Keratinocyte (primary cell): ENCODE measurements around the gene GSG1.

Source experiments
- EZH2 ChIP-seq: IDR thresholded peaks from one replicate; pipeline ENCODE4 v1.6.1; 2012; ENCODE audit warnings: inconsistent platforms, mild to moderate bottlenecking, low read length, moderate library complexity
- TF ChIP-seq, protein P1 (sequence below), 3 experiments: IDR thresholded peaks in 1 of 3; conservative IDR thresholded peaks in 1 of 3; optimal IDR thresholded peaks in 1 of 3; 2 replicates in 2 of 3; 3 replicates in 1 of 3; pipeline versions ENCODE3 to v1.5.1; 2011; ENCODE audit warnings: low read length in 3 of 3, mild to moderate bottlenecking in 3 of 3, moderate library complexity in 2 of 3, control low read depth in 1 of 3, inconsistent platforms in 1 of 3; ENCODE audit not compliant: insufficient read depth in 2 of 3; ENCODE audit errors: extremely low read depth in 1 of 3

DNA sequence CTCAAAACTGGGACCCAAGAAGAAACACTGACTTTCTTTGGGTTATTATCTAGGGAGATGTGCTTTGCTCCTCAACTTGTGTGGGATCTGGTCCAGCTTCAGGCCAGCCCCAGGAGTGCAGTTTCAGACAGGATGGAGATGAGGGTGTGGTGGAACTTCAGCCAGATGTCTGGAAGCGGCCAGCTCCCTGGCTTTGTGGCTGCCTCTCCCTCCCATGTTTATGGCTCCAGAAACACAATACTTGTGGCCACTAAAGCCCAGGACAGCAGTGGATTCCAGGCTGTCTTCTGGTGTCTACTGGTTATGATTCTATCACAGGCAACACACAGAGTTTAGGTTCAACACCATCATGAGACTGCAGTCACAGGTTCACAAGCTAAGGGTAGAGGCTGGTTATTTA, 48.8 kb upstream of the GSG1 start:
- TF ChIP-seq EZH2, result no peak
- TF ChIP-seq, protein P1, sequence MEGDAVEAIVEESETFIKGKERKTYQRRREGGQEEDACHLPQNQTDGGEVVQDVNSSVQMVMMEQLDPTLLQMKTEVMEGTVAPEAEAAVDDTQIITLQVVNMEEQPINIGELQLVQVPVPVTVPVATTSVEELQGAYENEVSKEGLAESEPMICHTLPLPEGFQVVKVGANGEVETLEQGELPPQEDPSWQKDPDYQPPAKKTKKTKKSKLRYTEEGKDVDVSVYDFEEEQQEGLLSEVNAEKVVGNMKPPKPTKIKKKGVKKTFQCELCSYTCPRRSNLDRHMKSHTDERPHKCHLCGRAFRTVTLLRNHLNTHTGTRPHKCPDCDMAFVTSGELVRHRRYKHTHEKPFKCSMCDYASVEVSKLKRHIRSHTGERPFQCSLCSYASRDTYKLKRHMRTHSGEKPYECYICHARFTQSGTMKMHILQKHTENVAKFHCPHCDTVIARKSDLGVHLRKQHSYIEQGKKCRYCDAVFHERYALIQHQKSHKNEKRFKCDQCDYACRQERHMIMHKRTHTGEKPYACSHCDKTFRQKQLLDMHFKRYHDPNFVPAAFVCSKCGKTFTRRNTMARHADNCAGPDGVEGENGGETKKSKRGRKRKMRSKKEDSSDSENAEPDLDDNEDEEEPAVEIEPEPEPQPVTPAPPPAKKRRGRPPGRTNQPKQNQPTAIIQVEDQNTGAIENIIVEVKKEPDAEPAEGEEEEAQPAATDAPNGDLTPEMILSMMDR (optimal IDR thresholded peaks at IDR 0.05 in 1 of 3, IDR thresholded peaks at IDR 0.05 in 1 of 3, conservative IDR thresholded peaks at IDR 0.05 in 1 of 3; ENCODE audit: extremely low read depth in 1 of 3, insufficient read depth in 2 of 3, low read length in 3 of 3), result no peak
